H1 (cell line): ENCODE results near the gene SHANK2. TPM values are rescaled to one million over a fixed set of nuclear protein-coding genes. Genes with fewer than 3 reads are reported as not detected.

Source experiments
- CTCF ChIA-PET: fragments of 300-600 bp; sonication (Branson Sonifier 250); formaldehyde crosslinking; loops from one replicate; lab custom pipeline; 2021; ENCODE audit not compliant: partially characterized antibody; lab: Charles Lee
- POLR2A ChIA-PET: fragments of 300-600 bp; sonication (Branson Sonifier 250); formaldehyde crosslinking; loops from one replicate; lab custom pipeline; 2021; ENCODE audit warnings: inconsistent platforms; ENCODE audit not compliant: partially characterized antibody; lab: Charles Lee
- DNase-seq, 2 experiments: peaks; one replicate each; pipeline versions ENCODE4 v3.0.0 to v3.0.0-alpha.2; 2010 to 2022; ENCODE audit warnings: low spot score in 2 of 2, low read depth in 1 of 2, mixed read lengths in 1 of 2
- FAIRE-seq: peaks from 2 replicates; lab custom pipeline; 2011; peaks lifted over from hg19 to GRCh38; lab: Jason Lieb, UNC
- H2AFZ ChIP-seq: 2 replicates; pipeline ENCODE4 v1.8.1; 2012; ENCODE audit warnings: low read length, inconsistent platforms
- H2AK5ac ChIP-seq: 2 replicates; pipeline ENCODE4 v1.6.1; 2013; ENCODE audit warnings: low read depth, low read length
- H2BK120ac ChIP-seq: replicated peaks from 2 replicates; pipeline ENCODE3; 2013; ENCODE audit warnings: low read depth, low read length, inconsistent platforms
- H2BK12ac ChIP-seq: 2 replicates; pipeline ENCODE4 v1.6.1; 2013; ENCODE audit warnings: low read depth, low read length
- H2BK15ac ChIP-seq: 2 replicates; pipeline ENCODE4 v1.6.1; 2013; ENCODE audit warnings: low read length
- H2BK20ac ChIP-seq: 2 replicates; pipeline ENCODE4 v1.6.1; 2013; ENCODE audit warnings: low read length
- H2BK5ac ChIP-seq: 2 replicates; pipeline ENCODE4 v1.6.1; 2013; ENCODE audit warnings: low read depth, low read length
- H3K14ac ChIP-seq: 2 replicates; pipeline ENCODE4 v1.6.1; 2013; ENCODE audit warnings: inconsistent platforms; ENCODE audit not compliant: insufficient read length
- H3K18ac ChIP-seq: 2 replicates; pipeline ENCODE4 v1.6.1; 2013; ENCODE audit warnings: low read length; ENCODE audit errors: extremely low read depth
- H3K23ac ChIP-seq: 2 replicates; pipeline ENCODE4 v1.6.1; 2013; ENCODE audit warnings: inconsistent platforms; ENCODE audit not compliant: insufficient read length
- H3K23me2 ChIP-seq: 2 replicates; pipeline ENCODE4 v1.6.1; 2013; ENCODE audit warnings: low read depth, low read length
- H3K27ac ChIP-seq: 2 replicates; pipeline ENCODE4 v1.6.1; 2011; ENCODE audit warnings: low read depth, low read length, inconsistent platforms
- H3K27me3 ChIP-seq, 4 experiments: replicated peaks in 1 of 4; 1 replicate in 1 of 4; 2 replicates in 3 of 4; pipeline versions ENCODE4 v1.6.1 to v1.8.1; 2011 to 2013; ENCODE audit warnings: low read length in 3 of 4, mild to moderate bottlenecking in 3 of 4, inconsistent platforms in 2 of 4, mixed read lengths in 2 of 4, moderate library complexity in 1 of 4; ENCODE audit not compliant: control insufficient read depth in 3 of 4, insufficient read depth in 3 of 4; ENCODE audit errors: extremely low read depth in 1 of 4
- H3K36me3 ChIP-seq, 4 experiments: 2 replicates each; pipeline versions ENCODE4 v1.6.1 to v1.8.1; 2011 to 2013; ENCODE audit warnings: mild to moderate bottlenecking in 4 of 4, low read length in 3 of 4, moderate library complexity in 2 of 4, control low read depth in 1 of 4, inconsistent platforms in 1 of 4; ENCODE audit not compliant: insufficient read depth in 4 of 4, control insufficient read depth in 2 of 4
- H3K4ac ChIP-seq: replicated peaks from 2 replicates; pipeline ENCODE3; 2013; ENCODE audit warnings: low read length, low read depth, mixed read lengths, inconsistent platforms; ENCODE audit not compliant: insufficient read length
- H3K4me1 ChIP-seq, 4 experiments: replicated peaks in 1 of 4; 1 replicate in 1 of 4; 2 replicates in 3 of 4; pipeline versions ENCODE4 v1.6.1 to v1.8.1; 2011 to 2013; ENCODE audit warnings: low read length in 3 of 4, inconsistent platforms in 2 of 4, mixed read lengths in 1 of 4; ENCODE audit not compliant: insufficient read depth in 4 of 4, control insufficient read depth in 3 of 4
- H3K4me2 ChIP-seq, 2 experiments: 2 replicates each; pipeline versions ENCODE4 v1.6.1 to v1.8.1; 2011 to 2013; ENCODE audit warnings: low read depth in 2 of 2, low read length in 2 of 2, control low read depth in 1 of 2, inconsistent platforms in 1 of 2, mild to moderate bottlenecking in 1 of 2; ENCODE audit not compliant: insufficient read depth in 1 of 2
- H3K4me3 ChIP-seq, 4 experiments: fragments of 200-600, 300-600 bp in 1 of 4; sonication (generic), shearing (Covaris generic), sonication (Bioruptor Twin) in 1 of 4; 2 replicates each; pipeline versions ENCODE4 v1.5.1 to v1.8.1; 2011 to 2016; ENCODE audit warnings: low read length in 4 of 4, low read depth in 3 of 4, control low read depth in 2 of 4, inconsistent platforms in 2 of 4, mild to moderate bottlenecking in 2 of 4, mixed read lengths in 1 of 4, moderate library complexity in 1 of 4; ENCODE audit not compliant: insufficient read depth in 2 of 4; ENCODE audit errors: extremely low read depth in 1 of 4
- H3K56ac ChIP-seq: replicated peaks from 2 replicates; pipeline ENCODE3; 2013; ENCODE audit warnings: low read depth, mild to moderate bottlenecking, mixed read lengths, low read length, inconsistent platforms; ENCODE audit not compliant: insufficient read length
- H3K79me1 ChIP-seq: 2 replicates; pipeline ENCODE4 v1.6.1; 2013; ENCODE audit warnings: low read depth, low read length, control low read depth
- H3K79me2 ChIP-seq, 2 experiments: 2 replicates each; pipeline versions ENCODE4 v1.6.1 to v1.8.1; 2012 to 2013; ENCODE audit warnings: low read length in 2 of 2, mild to moderate bottlenecking in 2 of 2, inconsistent platforms in 1 of 2; ENCODE audit not compliant: insufficient read depth in 2 of 2, control insufficient read depth in 1 of 2
- H3K9ac ChIP-seq, 4 experiments: replicated peaks in 1 of 4; 1 replicate in 1 of 4; 2 replicates in 3 of 4; pipeline versions ENCODE4 v1.6.1 to v1.8.1; 2011 to 2013; ENCODE audit warnings: low read depth in 3 of 4, low read length in 3 of 4, control low read depth in 2 of 4, mild to moderate bottlenecking in 2 of 4, moderate library complexity in 2 of 4, inconsistent platforms in 1 of 4; ENCODE audit errors: extremely low read depth in 1 of 4
- H3K9me3 ChIP-seq, 2 experiments: 2 replicates each; pipeline versions ENCODE4 v1.6.1 to v1.8.1; 2012 to 2013; ENCODE audit warnings: mild to moderate bottlenecking in 2 of 2, moderate library complexity in 2 of 2, control low read depth in 1 of 2, inconsistent platforms in 1 of 2, low read depth in 1 of 2, low read length in 1 of 2, mixed read lengths in 1 of 2; ENCODE audit not compliant: insufficient read depth in 2 of 2
- H4K20me1 ChIP-seq, 2 experiments: replicated peaks in 1 of 2; 2 replicates each; pipeline versions ENCODE3 to v1.8.1; 2011 to 2013; ENCODE audit warnings: inconsistent platforms in 2 of 2, low read length in 2 of 2, mild to moderate bottlenecking in 1 of 2; ENCODE audit not compliant: insufficient read depth in 2 of 2, control insufficient read depth in 1 of 2
- H4K5ac ChIP-seq: 2 replicates; pipeline ENCODE4 v1.6.1; 2013; ENCODE audit warnings: low read length, low read depth, mixed read lengths, inconsistent platforms; ENCODE audit not compliant: insufficient read length
- H4K8ac ChIP-seq: 2 replicates; pipeline ENCODE4 v1.8.0; 2013; ENCODE audit warnings: mild to moderate bottlenecking, moderate library complexity, low read length, inconsistent platforms; ENCODE audit not compliant: insufficient read depth; ENCODE audit errors: extremely low read depth
- H4K91ac ChIP-seq: replicated peaks from 2 replicates; pipeline ENCODE3; 2013; ENCODE audit warnings: low read length, mixed read lengths, inconsistent platforms; ENCODE audit not compliant: insufficient read length
- FOSL1 ChIP-seq: IDR thresholded peaks from 2 replicates; pipeline ENCODE4 v1.6.1; 2011; ENCODE audit warnings: mild to moderate bottlenecking, low read depth, low read length, moderate library complexity; ENCODE audit not compliant: insufficient read depth
- HDAC6 ChIP-seq: IDR thresholded peaks from one replicate; pipeline ENCODE4 v1.7.1; 2012; ENCODE audit warnings: low read depth, mild to moderate bottlenecking, inconsistent platforms, low read length, moderate library complexity
- JUN ChIP-seq: IDR thresholded peaks from 2 replicates; pipeline ENCODE4 v1.6.1; 2011; ENCODE audit warnings: low read depth, mild to moderate bottlenecking, improper control_type of control experiment, low read length
- JUND ChIP-seq: IDR thresholded peaks from 2 replicates; pipeline ENCODE4 v1.6.1; 2011; ENCODE audit warnings: mild to moderate bottlenecking, improper control_type of control experiment, low read length
- RFX5 ChIP-seq: IDR thresholded peaks from 2 replicates; pipeline ENCODE4 v1.6.1; 2011; ENCODE audit warnings: low read depth, low read length, improper control_type of control experiment, borderline replicate concordance
- SIN3A ChIP-seq, 2 experiments: IDR thresholded peaks in 1 of 2; conservative IDR thresholded peaks in 1 of 2; 2 replicates each; pipeline ENCODE4 v1.6.1; 2011 to 2012; ENCODE audit warnings: low read length in 2 of 2, improper control_type of control experiment in 1 of 2, low read depth in 1 of 2, mild to moderate bottlenecking in 1 of 2
- SP1 ChIP-seq: IDR thresholded peaks from 2 replicates; pipeline ENCODE4 v1.6.1; 2011; ENCODE audit warnings: low read depth, low read length
- TCF12 ChIP-seq: IDR thresholded peaks from 2 replicates; pipeline ENCODE4 v1.6.1; 2011; ENCODE audit warnings: low read depth, mild to moderate bottlenecking, low read length
- ZNF274 ChIP-seq: IDR thresholded peaks from 2 replicates; pipeline ENCODE4 v1.7.0; 2012; ENCODE audit warnings: low read length, borderline replicate concordance; ENCODE audit errors: extremely low read depth
- WGBS, 2 experiments: shearing (Covaris generic) in 1 of 2; methylation state at CpG; one replicate each; pipeline versions ENCODE4 v1.1.6 to v1.1.7; 2013 to 2015; ENCODE audit warnings: low lambda C conversion rate in 2 of 2, mixed read lengths in 2 of 2, inconsistent platforms in 1 of 2, low coverage in 1 of 2, missing lambda C conversion rate in 1 of 2; ENCODE audit not compliant: insufficient replicate concordance in 2 of 2, insufficient coverage in 1 of 2, insufficient read length in 1 of 2; ENCODE audit errors: extremely low coverage in 1 of 2, missing lambda C conversion rate in 1 of 2; 5-methylcytosine and 5-hydroxymethylcytosine counted together
- polyA plus RNA-seq, 7 experiments: library from polyadenylated mRNA; depleted of rRNA in 3 of 7; stranded (reverse) in 5 of 7; unstranded in 2 of 7; fragments of >200 nt in 5 of 7; fragments of 200-250 nt in 2 of 7; gene quantifications; 1 replicate in 5 of 7; 2 replicates in 1 of 7; 4 replicates in 1 of 7; pipeline versions ENCODE4 v1.2.1 to v1.2.3, GENCODE V29; 2011 to 2013; ENCODE audit warnings: missing spikeins in 2 of 7, mixed read lengths in 2 of 7
- total RNA-seq: library from RNA; stranded (reverse); fragmentation: NEBNext Ultra II Directional; extraction: Animal tissue kit (Norgen Biotek cat#: 25700); gene quantifications from 2 replicates; pipeline ENCODE4 v1.2.1, GENCODE V29; 2021

SHANK2 gene
- total and polyA plus RNA-seq, 2 of the 8 experiments (the other 6 are each of a cell fraction or from before 2014, with no cell fraction given), result 10.1 to 54.2 TPM

GRCh38 chr11:71263386-71263785 lies 11.0 kb upstream of the SHANK2 start:
- ChIA-PET POLR2A (interaction anchor here (0.7 kb wide), 1 partner anchor 12 kb away, joined by 3 read pairs; no protein-coding TSS in a partner anchor), CTCF (interaction anchor here (0.6 kb wide), 1 partner anchor 7 kb away, joined by 3 read pairs; no protein-coding TSS in a partner anchor)
- no peak overlapping the region for H3K4ac ChIP-seq
- H2BK120ac ChIP-seq, result no peak overlapping the region
- no peaks in the 10 kb centered on the region for H3K36me3 ChIP-seq
- no peaks in the 10 kb centered on the region for H3K79me2 ChIP-seq
- H3K9ac ChIP-seq, result no peak overlapping the region
- H2BK12ac ChIP-seq, result no peak overlapping the region
- H3K27ac ChIP-seq, result no peak overlapping the region
- no peaks in the 10 kb centered on the region; a peak in 1 of 7 replicates for H3K27me3 ChIP-seq
- no peaks in the 10 kb centered on the region for H4K20me1 ChIP-seq
- no peak overlapping the region for H3K4me2 ChIP-seq
- peaks cover 2 to 10% (median 5%) of the 10 kb centered on the region in 4 experiments for H3K4me1 ChIP-seq
- no peak overlapping the region for H2AFZ ChIP-seq
- H3K56ac ChIP-seq, result peak overlapping the region; percentile 46
- H3K18ac ChIP-seq, result no peak overlapping the region
- no peaks in the 10 kb centered on the region for H3K79me1 ChIP-seq
- H4K5ac ChIP-seq, result no peak overlapping the region
- H3K23me2 ChIP-seq, result no peaks in the 10 kb centered on the region
- FAIRE-seq (no peak), DNase-seq (no peak)
- WGBS, 2 experiments, result 85% methylated on average over 4 of the region's 4 CpGs; no CpG with 5 or more reads in 1 of the 2 experiments
- no peak overlapping the region for H4K91ac ChIP-seq
- no peak overlapping the region for H2AK5ac ChIP-seq
- no peak overlapping the region for H2BK20ac ChIP-seq
- no peak overlapping the region for H4K8ac ChIP-seq
- no peak overlapping the region for H3K23ac ChIP-seq
- no peak overlapping the region for H2BK5ac ChIP-seq
- H2BK15ac ChIP-seq, result no peak overlapping the region
- TF ChIP-seq SP1 (no peak), RFX5 (no peak), SIN3A (conservative IDR thresholded peaks at IDR 0.05 in 1 of 2, IDR thresholded peaks at IDR 0.05 in 1 of 2; ENCODE audit: low read depth in 1 of 2, low read length in 2 of 2) (no peak), FOSL1 (no peak), TCF12 (no peak), HDAC6 (no peak), ZNF274 (no peak), JUN (no peak), JUND (no peak)
- H3K9me3 ChIP-seq, result peaks cover 0 to 2% of the 10 kb centered on the region in 2 experiments; a peak in 2 of 4 replicates
- no peak overlapping the region for H3K14ac ChIP-seq
- H3K4me3 ChIP-seq, result no peak overlapping the region
